Activated naive CD4-positive, alpha-beta T cell treated with anti-CD3 and anti-CD28 coated beads, Interleukin-2, amount 10 ng/mL, durations not matched to agents 7 days and 5 days (primary cell): ENCODE results near the gene GABRD.

Experiments
- CTCF ChIA-PET: fragments of 350-600 bp; sonication (Branson Sonifier 250); formaldehyde crosslinking; loops from one replicate; lab custom pipeline; 2021; ENCODE audit warnings: antibody characterized with exemption; lab: Charles Lee
- DNase-seq: peaks from one replicate; pipeline ENCODE4 v3.0.0-alpha.2; 2020
- H3K27ac Mint-ChIP-seq: one replicate; pipeline ENCODE4 v1.8.0; 2021; ENCODE audit warnings: mild to moderate bottlenecking, moderate library complexity, mixed read lengths
- H3K27me3 Mint-ChIP-seq: one replicate; pipeline ENCODE4 v1.8.0; 2021; ENCODE audit warnings: mild to moderate bottlenecking, mixed read lengths
- H3K36me3 Mint-ChIP-seq: one replicate; pipeline ENCODE4 v1.8.0; 2021; ENCODE audit warnings: mixed read lengths
- H3K4me1 Mint-ChIP-seq: one replicate; pipeline ENCODE4 v1.8.0; 2021; ENCODE audit warnings: mixed read lengths
- H3K4me3 Mint-ChIP-seq: one replicate; pipeline ENCODE4 v1.8.0; 2021; ENCODE audit warnings: mild to moderate bottlenecking, moderate library complexity, mixed read lengths
- H3K9me3 Mint-ChIP-seq: one replicate; pipeline ENCODE4 v1.8.0; 2021; ENCODE audit warnings: mixed read lengths

GABRD gene

DNA sequence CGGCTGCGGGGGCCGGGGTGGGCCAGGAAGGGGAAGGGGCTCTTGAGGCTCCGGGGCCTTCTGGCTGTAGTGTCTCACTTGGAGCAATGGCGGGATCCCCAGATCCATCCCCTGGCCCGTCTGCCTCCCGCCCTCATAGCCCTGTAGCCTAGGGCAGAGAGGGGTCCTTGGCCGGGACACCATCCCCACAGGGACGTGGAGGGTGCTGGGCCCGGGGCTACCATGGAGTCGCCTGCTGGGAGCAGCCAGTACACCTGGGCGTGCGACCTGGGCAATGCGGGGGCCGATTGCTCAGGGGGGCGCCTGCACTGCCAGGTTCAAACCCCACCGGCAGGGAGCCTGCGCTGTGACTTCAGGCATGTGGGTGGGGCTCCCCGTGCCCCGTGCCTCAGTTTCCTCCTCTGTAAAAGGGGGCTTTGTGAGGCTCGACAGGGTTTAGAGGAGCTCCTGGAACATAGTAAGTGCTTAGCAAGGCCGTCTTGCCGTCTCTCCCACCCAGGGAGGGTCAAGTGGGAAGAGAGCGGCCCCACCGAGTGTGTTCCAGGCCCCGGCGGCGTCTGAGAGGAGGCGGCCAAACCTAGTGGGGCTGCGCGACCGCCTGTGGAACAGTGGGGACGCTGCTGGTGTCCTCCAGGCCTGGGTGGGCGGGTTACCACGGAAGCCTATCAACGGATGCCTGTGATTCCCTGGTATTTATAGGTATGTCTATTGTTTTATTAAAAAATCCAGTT, 51.8 kb downstream of the GABRD start:
- Mint-ChIP-seq H3K36me3 (no peaks in the 10 kb centered on the region), H3K27me3 (no peaks in the 10 kb centered on the region), H3K9me3 (no peaks in the 10 kb centered on the region), H3K4me1 (no peaks in the 10 kb centered on the region), H3K27ac (no peak overlapping the region), H3K4me3 (no peak overlapping the region)
- no peak for DNase-seq
- CTCF ChIA-PET = interaction anchor here (1.1 kb wide), 1 partner anchor 15 kb away, joined by 4 read pairs; no protein-coding TSS in a partner anchor

DNA sequence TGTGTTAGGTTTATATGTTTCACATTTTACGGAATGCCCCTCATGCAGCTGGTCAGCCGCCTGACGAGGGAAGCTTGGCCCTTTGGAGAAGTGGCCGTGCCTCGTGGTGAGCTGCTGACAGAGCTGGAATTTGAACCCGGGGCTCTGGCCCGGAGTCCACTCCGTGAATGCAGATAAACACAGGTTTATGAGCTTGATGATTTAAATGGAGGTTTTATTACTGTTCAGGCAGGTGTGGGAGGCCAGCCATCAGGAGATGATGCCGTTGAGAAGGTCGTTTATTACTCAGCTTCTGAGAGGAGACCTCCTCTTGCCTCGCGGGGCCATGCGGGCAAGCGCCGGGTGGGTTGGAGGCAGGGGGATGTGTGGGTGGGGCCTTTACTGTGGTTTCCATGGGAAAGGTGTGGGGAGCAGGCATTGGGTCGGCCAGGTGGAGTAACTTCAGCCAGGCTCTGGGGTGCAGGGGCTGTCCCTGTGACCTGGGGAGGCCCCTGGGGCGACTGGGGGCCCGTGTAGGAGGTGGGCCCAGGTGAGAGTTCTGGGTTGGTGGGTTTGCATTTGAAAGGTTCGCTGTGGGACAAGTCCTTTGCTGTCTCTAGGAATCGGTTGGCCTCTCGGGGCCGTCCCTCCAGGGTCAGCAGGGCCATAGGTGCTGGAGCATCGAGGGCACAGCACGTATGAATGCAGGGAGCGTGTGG, 53.1 kb downstream of the GABRD start:
- Mint-ChIP-seq H3K4me3 (no peak overlapping the region), H3K36me3 (peaks cover 4% of the 10 kb centered on the region), H3K27me3 (no peaks in the 10 kb centered on the region), H3K27ac (no peak overlapping the region), H3K9me3 (peaks cover 5% of the 10 kb centered on the region), H3K4me1 (no peaks in the 10 kb centered on the region)
- CTCF ChIA-PET = interaction anchor here (1.1 kb wide), 1 partner anchor 16 kb away, joined by 4 read pairs; no protein-coding TSS in a partner anchor
- DNase-seq = no peak

DNA sequence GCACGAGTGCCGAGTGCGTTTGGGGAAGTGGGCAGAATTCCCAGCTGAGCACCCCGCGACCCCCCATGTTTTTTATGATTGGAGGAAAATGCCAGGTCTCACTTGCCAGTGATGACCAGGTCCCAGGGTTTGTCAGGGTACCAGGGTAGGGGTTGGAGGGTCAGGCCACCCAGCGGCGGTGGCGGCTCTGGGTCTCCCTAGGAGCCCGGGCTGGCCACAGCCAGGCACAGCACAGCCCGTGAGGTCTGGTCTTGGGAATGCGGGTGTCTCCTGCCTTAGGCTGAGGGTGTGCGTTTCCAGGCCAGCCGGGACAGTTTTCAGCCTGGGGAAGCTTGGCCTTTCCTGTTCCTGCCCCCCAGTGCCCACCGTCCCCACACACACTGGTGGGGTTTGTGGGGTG, 53.7 kb downstream of the GABRD start:
- no peak overlapping the region for H3K4me3 Mint-ChIP-seq
- no peaks in the 10 kb centered on the region for H3K27me3 Mint-ChIP-seq

DNA sequence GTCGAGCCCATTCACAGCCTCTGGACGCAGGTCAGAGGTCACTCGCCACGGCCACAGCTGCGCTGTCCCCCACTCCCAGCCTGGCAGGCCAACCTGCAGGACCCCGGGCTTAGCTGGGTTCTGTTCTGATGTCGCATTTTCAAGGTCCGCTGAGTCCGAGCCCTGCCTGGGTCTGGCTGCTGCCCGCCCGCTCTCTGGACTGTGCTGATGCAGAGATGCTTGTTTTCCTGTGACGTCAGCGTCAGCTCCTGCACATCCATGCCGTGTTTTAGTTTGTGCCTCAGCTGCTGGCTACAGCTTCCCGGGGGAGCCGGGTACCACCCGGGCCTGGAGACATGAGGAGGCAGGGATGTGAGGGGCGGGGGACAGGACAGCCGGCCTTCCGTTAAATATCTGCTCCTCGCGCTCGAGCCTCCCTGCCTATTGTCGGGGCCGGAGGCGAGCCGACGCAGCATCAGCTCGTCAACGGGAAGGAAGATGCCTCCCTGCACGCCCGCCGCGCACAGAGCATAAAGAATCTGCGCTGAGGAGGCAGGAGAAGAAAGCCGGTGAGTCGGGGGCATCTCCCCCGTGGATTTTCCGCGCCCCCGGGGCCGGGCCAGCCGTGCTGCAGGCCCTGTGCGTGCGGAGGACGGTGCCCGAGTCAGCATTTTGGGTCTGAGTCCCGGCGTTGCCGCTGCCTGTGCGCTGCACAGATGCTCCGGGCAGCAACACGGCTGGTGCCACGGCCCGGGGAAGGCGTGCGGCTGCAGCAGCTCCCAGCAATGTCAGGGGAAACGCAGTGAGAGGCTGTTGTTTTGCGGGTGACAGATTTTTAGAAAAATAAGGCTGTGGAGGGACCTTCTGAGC, 54.5 kb downstream of the GABRD start:
- no peaks in the 10 kb centered on the region for H3K27me3 Mint-ChIP-seq
- H3K9me3 Mint-ChIP-seq = peaks cover 17% of the 10 kb centered on the region
- no peak overlapping the region for H3K4me3 Mint-ChIP-seq
- no peaks in the 10 kb centered on the region for H3K4me1 Mint-ChIP-seq
- DNase-seq = no peak
- H3K36me3 Mint-ChIP-seq = peaks cover 9% of the 10 kb centered on the region
- CTCF ChIA-PET = no interaction called here
- H3K27ac Mint-ChIP-seq = no peak overlapping the region

More for the DNA sequence above, 53.7 kb downstream of the GABRD start:
- no peak for DNase-seq
- peaks cover 6% of the 10 kb centered on the region for H3K36me3 Mint-ChIP-seq
- no peaks in the 10 kb centered on the region for H3K4me1 Mint-ChIP-seq
- CTCF ChIA-PET = no interaction called here
- peaks cover 9% of the 10 kb centered on the region for H3K9me3 Mint-ChIP-seq
- H3K27ac Mint-ChIP-seq = no peak overlapping the region

DNA sequence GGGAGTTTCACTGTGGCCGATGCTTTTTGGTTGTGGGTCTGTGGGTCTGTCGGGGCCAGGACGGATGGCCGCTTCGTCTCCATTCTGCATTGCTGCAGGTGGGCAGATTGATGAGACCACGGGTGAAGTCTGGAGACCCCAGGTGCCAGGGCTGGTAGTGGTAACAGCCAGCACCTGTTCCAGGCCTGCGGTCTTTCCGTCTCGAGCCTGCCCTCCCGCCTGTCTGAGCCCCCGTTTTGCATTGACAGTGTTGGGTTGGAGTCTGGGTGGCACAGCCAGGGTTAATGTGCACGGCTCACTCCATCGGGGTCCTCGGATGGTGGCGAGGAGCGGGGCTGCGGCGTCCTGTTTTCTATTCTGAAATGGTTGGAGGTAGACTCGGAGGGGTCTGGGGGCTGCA, 55.3 kb downstream of the GABRD start:
- Mint-ChIP-seq H3K27ac (no peak overlapping the region), H3K4me3 (no peak overlapping the region)
- CTCF ChIA-PET = no interaction called here

DNA sequence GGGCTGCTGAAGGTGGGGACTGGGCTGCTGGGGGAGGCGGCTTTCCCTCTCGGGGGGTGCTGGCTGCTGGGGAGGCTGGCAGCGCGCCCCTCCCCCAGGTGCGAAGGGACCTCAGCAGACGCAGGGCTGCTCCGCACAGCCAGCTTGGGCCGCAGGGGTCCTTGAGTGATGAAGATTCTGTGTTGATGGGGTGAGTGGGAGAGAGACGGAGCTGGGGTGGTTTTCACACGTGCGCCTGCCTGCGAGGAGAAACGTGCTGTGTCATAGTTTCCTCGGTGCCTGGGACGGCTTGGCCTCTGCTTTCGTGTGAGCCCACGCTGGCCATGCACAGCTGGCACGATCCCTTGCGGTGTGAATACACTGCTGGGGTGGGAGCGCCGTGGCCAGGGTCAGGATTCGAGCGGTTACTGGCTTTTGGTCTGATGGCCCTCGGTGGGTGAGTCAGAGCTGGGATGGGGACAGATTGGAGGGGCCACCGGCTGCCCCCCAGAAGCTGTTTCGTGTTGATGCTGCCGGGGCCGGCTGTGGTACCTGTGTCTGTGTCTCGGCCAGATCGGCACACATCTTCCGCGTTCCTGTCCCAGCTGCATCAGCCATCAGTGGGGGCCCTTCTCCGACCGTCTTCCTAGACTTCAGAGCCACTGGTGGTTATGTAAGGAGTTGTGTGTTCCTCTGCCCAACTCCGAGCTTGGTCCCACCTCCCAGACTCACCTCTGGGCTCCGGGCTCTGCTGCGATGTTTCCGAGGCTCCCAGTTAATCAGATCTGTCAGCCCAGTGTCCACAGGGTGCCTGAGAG, 56.0 kb downstream of the GABRD start:
- no peaks in the 10 kb centered on the region for H3K27me3 Mint-ChIP-seq
- no peak overlapping the region for H3K27ac Mint-ChIP-seq
- H3K9me3 Mint-ChIP-seq = peaks cover 24% of the 10 kb centered on the region
- CTCF ChIA-PET = no interaction called here
- peaks cover 9% of the 10 kb centered on the region for H3K36me3 Mint-ChIP-seq
- H3K4me1 Mint-ChIP-seq = no peaks in the 10 kb centered on the region
- no peak overlapping the region for H3K4me3 Mint-ChIP-seq
- no peak for DNase-seq

More for the DNA sequence above, 55.3 kb downstream of the GABRD start:
- Mint-ChIP-seq H3K27me3 (no peaks in the 10 kb centered on the region), H3K4me1 (no peaks in the 10 kb centered on the region), H3K36me3 (peaks cover 9% of the 10 kb centered on the region), H3K9me3 (peaks cover 20% of the 10 kb centered on the region)
- no peak for DNase-seq

DNA sequence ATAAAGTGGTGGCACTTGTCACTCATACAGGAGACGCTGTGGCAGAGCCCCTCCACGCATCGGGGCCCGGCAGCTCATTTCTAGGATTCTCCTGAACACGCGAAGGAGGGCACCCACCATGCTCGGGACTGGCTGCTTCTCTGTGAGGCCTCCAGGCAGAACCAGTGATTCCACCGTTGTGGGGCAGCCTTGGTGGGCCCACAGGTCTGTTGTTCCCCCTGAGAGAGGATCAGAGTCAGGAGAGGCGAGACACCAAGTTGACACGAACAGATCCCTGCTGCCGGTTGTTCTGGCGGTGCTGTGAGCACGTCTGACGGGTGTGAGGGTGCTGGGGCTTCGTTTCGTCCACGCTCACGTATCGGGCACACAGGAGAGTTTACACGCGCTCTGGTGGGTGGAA, 57.7 kb downstream of the GABRD start:
- CTCF ChIA-PET = interaction anchor here (1.5 kb wide), 1 partner anchor 32 kb away, joined by 5 read pairs; no protein-coding TSS in a partner anchor
- DNase-seq = no peak
- Mint-ChIP-seq H3K4me3 (no peak overlapping the region), H3K36me3 (peaks cover 9% of the 10 kb centered on the region), H3K27ac (no peak overlapping the region), H3K4me1 (no peaks in the 10 kb centered on the region), H3K27me3 (no peaks in the 10 kb centered on the region), H3K9me3 (peaks cover 29% of the 10 kb centered on the region)

DNA sequence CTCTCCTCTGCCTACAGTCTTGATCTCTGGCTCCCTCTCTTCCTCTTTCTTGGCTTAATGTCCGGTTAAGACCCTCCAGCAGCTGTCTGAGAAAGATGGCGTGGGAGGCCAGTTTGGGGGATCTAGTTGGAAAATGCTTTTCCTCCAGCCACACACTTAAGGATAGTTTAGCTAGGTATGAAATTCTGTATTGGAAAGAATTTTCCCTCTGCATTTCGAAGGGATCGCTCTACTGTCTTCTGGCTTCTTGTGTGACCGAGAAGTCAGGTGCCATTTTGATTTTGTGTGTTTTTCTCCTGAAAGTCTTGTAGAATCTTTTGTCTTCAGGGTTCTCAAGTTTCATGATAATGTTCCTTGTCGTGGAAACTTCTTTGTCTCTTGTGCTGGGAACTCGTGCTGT, 59.0 kb downstream of the GABRD start:
- Mint-ChIP-seq H3K4me3 (no peak overlapping the region), H3K4me1 (no peaks in the 10 kb centered on the region), H3K9me3 (peaks cover 29% of the 10 kb centered on the region), H3K36me3 (peaks cover 9% of the 10 kb centered on the region), H3K27ac (no peak overlapping the region), H3K27me3 (no peaks in the 10 kb centered on the region)
- DNase-seq = no peak
- CTCF ChIA-PET = interaction anchor here (1.5 kb wide), 1 partner anchor 33 kb away, joined by 5 read pairs; no protein-coding TSS in a partner anchor

DNA sequence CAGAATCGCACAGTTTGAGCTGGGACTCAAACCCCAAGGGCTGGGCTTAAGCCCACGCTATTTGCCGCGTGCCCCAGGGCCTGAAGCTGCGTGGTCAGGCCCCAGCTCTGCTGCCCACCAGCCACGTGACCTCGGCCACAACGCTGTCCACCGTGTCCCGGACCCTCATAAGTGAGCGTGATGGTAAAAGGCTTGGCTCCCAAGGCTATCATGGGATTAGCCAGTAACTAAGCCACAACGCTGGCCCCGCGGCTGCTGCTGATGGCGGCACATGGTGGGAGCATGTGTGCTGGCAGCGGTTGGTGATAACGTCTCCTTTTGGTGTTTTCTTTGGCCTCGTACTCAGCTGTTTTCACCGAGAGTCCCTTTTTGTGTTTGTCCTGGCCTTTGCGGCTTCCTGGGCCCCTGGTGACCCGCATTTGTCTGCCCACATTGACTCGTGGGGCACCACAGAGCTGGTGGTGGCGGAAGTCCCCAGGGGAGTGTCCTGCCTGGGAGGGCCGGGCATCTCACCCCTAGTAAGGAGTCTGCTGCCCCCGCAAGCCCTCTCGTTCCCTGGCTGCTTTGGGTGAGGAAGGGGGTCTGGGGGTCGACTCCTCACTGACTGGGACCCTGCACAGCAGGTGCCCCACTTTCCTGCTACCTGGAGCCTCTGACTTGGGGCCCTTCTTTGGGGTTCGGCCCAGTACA, 60.4 kb downstream of the GABRD start:
- CTCF ChIA-PET = no interaction called here
- no peak overlapping the region for H3K27ac Mint-ChIP-seq
- no peaks in the 10 kb centered on the region for H3K4me1 Mint-ChIP-seq
- H3K4me3 Mint-ChIP-seq = no peak overlapping the region
- DNase-seq = no peak
- H3K27me3 Mint-ChIP-seq = no peaks in the 10 kb centered on the region
- H3K9me3 Mint-ChIP-seq = peaks cover 29% of the 10 kb centered on the region
- peaks cover 9% of the 10 kb centered on the region for H3K36me3 Mint-ChIP-seq

DNA sequence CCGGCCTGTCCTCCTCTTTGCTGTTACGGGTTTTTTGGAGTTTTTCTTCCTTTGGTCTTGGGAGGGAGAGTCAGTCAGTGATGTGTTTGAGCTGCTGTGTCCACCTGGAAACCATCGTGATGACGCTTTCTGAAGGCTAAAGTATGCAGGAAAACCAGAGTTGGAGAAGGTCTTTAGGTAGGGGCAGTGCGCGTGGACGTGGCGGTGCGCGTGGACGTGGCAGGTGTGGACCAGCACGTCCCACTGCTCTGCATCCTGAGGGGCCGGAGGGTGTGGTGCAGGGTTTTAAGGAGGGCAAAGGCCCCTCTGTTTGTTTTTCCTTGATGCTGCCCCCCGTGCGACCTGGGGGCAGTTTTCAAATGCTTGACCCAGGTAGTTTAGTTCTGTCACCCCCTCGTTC, 61.0 kb downstream of the GABRD start:
- Mint-ChIP-seq H3K4me3 (no peak overlapping the region), H3K27ac (no peak overlapping the region), H3K36me3 (peaks cover 9% of the 10 kb centered on the region), H3K9me3 (peaks cover 29% of the 10 kb centered on the region), H3K4me1 (no peaks in the 10 kb centered on the region), H3K27me3 (no peaks in the 10 kb centered on the region)
- CTCF ChIA-PET = no interaction called here
- no peak for DNase-seq
